Measurements from ENCODE around the gene PLXNA2.

Gene PLXNA2

GRCh38 chr1:208004851-208005250, 239.3 kb downstream of the PLXNA2 start:
- DNase-seq = no peak

GRCh38 chr1:208003241-208003640, 240.9 kb downstream of the PLXNA2 start:
- DNase-seq = no peak

DNA sequence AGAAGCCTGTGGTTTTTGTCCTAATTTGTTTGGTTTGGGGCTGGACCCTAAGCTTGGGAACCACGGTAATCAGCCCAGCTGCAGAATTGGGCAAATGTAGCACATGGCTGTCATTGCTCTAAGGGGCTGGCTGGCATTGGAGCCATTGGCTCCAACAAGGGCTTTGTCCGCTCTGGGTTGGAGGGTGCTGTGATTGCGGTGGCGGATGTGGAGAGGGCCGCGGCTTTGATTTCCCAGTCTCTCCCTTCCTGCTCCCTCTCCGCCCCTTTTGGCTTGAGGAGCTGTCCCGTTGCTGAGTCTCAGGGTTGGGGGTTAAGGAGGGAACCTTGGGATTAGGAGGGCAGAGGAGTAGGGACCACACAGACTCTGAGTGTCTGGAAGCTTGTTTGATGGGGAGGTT, 241.5 kb downstream of the PLXNA2 start:
- no peak for DNase-seq

- no peak for DNase-seq
These were observed 242.1 kb downstream of the PLXNA2 start for GRCh38 chr1:208002078-208002477.

- DNase-seq = no peak
These were observed 243.7 kb downstream of the PLXNA2 start for GRCh38 chr1:208000504-208000903.

DNA sequence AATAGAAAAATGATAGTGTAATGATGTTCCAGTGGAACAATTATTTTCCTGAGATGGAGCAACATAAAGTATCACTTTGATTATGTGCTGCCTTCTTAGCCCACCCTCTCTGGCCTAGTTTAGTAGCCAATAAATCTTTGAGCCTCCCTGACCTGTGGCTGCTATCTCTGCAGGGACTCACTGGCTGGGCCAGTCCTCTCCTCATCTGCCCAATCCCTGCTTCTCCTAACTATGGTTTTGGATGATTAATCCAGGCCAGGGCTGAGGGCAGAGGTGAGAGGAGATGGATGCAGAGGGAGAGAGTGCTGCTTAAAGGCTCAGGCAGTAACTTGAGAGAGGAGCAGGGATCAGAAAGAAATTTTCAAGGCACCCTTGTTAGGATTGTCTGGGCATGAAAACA, 244.2 kb downstream of the PLXNA2 start:
- DNase-seq = no peak

- DNase-seq = no peak
These were observed 244.8 kb downstream of the PLXNA2 start for GRCh38 chr1:207999274-207999915.

DNA sequence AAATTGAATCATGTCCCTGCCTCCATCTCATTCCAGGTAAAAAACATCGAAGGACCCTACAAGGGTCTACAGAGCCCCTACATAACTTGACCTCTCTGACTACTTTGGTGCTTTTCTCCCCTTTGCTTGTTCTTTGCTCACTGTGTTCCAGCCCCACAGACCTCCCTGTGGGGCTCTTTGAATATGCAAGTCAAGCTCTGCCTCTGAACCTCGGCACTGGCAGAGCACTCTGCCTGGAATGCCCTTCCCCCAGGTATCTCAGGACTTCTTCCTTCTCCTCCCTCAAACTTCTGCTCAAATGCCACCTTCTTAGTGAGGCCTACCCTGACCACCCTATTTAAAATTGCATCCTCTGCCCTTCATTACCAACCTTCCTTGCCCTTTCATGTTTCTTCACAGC, 245.5 kb downstream of the PLXNA2 start:
- DNase-seq = no peak

DNA sequence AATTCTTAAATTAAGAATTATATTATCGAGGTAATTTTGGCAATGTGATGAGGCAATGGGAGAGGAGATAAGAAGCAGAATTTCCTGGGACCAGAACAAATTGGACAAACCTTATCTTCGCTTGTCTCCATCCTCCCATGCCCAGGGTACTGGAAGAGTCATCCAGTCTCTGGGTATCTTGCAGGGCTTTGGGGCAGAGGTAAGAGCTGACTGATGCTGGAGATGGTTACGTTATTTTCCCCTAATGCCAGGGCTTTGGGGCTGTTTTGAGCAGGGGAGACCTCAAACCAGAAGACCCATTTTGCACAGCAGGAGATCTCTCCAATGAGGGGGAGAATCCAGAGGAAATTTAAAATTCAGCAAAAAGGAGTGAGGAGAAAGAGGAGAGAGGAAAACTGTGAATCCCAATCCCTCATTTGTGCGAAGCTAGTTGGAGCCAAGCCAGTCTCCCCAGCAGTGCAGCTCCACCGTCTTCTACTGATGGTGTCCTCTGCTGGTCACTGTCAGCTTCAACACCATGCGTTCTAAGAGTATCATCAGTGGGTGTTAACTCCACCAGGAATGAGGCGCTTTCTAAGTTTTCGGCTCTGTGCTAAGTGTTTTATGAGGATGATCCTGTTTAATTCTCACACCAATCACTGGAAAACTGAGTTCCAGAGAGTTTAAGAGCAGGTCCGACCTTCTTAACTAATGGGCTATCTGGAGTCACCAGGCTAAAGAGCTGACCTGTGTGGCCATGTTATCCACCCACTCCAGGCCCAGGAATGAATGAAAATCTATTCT, 246.5 kb downstream of the PLXNA2 start:
- DNase-seq = peak in 1 of 2 experiments; percentile 30

- no peak for DNase-seq
These were observed 247.5 kb downstream of the PLXNA2 start for GRCh38 chr1:207996636-207997035.

DNA sequence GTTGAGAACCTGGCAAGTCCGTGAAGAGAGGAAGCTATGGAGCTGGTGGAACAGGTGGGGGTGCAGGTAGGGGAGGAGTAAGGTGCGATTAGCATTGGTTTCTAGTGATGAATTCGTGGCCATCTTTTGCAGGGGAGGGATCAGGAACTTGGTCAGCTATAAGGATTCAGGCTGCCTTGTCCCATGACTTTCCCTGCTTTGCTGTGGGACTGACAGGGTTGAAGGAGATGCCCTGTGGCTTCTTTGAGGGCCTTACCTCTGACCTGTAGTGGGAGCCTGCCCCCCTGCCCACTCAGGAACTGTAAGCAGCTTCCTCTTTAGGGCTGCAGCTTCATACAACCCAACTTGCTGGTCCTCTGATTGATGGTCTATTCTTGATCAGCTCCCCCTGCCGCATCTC, 248.6 kb downstream of the PLXNA2 start:
- DNase-seq = no peak

DNA sequence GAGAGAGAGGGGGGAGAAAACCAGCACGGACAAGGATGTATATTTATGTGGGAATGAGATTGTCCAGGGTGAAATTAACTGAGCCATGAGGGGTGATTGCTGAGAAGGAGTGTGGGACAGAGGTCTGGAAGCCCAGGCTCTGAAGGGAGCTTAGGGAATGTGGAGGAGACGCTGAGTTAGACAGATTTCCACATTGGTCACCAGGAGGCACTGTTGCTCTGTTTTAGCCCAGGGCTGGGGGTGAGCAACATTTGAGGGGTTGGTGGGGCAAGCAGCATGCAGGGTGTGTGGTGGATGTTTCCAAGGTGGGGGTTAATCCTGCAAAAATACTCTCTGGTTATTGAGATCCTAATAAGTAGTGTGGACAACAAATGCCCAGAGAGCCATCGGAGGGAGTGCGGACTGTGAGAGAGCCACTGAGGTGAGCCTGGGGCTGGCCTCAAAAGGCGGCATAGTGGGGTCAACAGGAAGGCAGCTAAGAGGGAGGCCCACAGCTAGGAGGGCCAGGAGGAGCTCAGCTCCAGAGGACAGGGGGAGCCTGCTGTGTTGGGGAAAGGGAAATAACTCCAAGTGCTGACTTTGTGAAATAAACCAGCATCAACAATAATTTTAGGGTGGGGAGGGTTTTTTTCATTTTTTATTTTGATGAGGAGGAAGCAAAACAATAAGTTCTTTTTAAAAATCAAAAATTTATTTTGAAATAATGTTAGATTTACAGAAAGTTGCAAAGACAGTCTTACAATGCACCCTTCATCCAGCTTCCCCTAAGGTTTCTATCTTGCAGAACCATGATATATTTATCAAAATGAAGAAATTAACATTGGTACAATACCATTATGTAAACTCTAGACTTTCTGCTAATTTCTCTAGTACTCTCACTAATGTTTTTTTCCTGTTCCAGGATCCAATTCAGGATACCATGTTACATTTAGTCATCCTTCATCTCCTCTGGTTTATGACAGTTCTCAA, 250.4 kb downstream of the PLXNA2 start:
- DNase-seq = no peak

DNA sequence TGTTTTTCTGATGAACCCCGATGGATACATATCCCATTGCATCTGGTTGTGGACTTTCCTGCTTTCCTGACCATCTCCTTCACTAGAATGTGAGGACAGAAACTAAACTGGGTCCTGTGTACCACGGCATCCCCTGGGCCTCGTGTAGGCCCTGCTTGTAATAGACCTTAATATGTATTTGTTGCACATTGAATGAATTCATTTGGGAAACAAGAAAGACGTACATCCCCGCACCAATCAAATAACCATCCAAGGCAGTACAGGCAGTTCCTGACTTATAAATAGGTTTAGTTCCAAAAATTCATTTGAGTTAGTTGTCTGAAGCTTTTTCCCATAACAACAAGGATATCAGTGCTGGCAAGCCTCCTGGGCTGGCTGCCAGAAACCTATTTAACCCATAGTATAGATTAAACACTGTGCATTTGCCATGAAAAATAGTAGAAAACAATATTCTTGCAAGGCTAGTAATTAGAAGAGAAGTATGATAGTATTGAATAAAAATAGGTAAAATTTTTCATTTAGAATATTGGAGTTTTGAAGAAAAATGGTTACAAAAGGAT, 251.4 kb downstream of the PLXNA2 start:
- DNase-seq = no peak

DNA sequence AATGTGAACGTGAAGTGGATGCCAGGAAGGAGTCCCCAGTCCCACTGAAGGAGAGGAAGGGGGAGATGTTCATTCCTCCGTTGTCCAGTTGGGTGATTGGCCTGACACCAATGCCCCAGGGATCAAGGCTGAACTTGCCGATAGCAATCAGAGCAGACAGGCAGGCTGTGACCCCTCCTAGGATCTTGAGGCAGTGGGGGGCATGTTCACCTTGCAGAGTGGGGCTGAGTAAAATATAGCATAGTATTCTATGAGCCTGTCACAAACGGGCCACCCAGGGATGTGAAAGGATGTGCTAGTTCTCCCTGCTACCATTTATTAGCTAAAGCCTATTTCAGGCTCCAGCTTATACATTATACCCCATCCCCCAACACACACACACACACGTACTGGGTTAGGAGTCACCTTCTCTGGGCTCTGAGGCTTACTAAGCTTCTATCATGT, 252.6 kb downstream of the PLXNA2 start:
- DNase-seq = no peak

- DNase-seq = no peak
These were observed 253.2 kb downstream of the PLXNA2 start for GRCh38 chr1:207990876-207991582.

GRCh38 chr1:207990455-207990854, 253.7 kb downstream of the PLXNA2 start:
- no peak for DNase-seq

- DNase-seq = no peak
These were observed 255.6 kb downstream of the PLXNA2 start for GRCh38 chr1:207988326-207989165.

- DNase-seq = no peak
These were observed 257.0 kb downstream of the PLXNA2 start for GRCh38 chr1:207987164-207987563.

DNA sequence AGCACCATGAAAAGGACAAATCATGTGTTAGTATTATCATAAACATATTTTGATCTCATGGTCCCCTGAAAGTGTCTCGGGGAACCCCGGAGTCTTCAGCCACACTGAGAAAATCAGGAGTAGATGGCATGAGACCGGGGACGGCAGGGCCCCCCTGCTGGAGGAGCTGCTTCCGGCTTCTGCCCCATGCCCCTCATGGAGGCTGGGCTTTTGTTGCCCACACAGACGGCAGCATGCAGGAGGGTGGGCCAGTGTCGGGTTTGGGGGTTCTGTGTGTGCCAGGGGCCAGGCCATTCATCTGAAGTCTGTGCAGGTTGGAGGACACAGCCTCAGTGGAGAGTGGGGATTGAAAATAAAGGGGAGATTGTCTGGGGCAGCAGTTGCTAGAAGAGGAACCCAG, 258.2 kb downstream of the PLXNA2 start:
- DNase-seq = no peak

DNA sequence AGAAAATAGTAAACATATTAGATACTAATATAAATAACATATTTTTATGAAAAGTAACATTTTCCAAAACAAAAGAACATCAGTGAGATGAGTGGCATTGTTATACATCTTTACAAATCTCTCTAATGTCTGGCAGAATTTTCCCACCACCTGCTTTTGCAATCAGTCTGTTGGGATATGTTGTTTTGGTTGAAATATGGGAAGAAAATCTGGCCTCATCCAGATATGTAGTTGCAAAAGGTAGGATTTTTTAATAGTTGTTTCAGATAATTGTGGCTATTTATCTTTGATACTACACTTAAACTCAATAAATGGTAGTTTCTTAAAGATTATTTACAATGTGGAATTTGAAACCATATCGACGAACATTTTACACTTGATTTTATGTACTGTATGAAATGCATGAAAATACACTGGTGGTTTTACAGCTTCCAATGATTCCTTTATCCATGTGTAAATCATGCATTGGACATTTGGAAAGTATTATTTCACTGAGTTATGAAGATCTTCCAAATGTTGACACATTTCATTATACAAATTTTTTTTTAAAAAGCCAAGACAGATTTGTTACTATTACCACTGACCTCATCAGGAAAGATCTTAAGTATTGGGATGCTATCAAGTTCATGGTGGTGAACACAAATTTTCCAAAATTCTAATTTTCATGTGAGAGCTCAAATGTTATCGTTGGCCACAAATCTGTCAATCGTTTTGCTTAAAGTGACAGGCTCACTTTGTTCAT, 259.2 kb downstream of the PLXNA2 start:
- DNase-seq = no peak

Data from SW 1271 (cell line).